ENCODE data around the gene KPNA2. TPM values are rescaled to one million over a fixed set of nuclear protein-coding genes. Genes with fewer than 3 reads are reported as not detected.

The KPNA2 gene
- total and polyA plus RNA-seq, 9 of the 15 experiments (the other 6 are each of a cell fraction or from before 2014, with no cell fraction given), result 132 to 984 (median 241) TPM

DNA sequence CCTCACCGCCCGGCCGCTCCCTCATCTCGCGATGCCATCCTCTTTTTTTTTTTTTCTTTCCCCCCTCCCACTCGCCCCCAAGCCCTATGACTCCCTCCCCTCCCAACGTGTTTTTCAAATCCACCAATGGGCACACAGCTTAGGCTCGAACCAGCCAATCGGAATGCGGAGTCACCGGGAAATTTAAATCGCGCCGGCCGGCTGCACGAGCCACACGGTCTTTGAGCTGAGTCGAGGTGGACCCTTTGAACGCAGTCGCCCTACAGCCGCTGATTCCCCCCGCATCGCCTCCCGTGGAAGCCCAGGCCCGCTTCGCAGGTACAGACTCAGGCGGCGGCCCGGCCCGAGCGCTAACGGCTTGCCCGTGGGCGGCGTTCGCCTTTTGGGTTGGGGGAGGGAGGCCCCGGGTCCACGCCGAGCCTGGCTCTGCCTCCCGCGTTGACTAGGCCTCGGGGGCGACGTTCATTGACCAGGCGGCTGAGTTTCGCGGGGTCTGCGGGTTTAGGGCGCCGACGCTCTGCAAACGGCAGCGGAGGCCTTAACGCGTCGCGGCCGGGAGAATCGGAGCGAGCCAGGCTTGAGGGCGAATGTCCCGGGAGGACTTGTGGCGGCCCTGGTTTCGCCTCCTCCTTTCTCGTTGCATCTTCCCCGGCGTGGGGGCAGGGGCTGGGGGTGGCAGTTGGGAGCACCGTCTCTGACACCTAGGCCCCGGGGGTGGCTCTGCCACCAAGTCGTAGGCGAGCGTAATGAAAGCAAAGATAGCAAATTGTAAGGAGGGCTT, at the start of gene KPNA2 (continued):
- TF ChIP-seq RBBP5 (IDR thresholded peaks at IDR 0.05; ENCODE audit: borderline replicate concordance, insufficient read depth, low read length, poor library complexity, severe bottlenecking) (peak; percentile 91), TAF7 (tag; IDR thresholded peaks at IDR 0.05) (peak; percentile 72), MBD2 (IDR thresholded peaks at IDR 0.05; ENCODE audit: borderline replicate concordance, low read depth) (peak; percentile 86), RBM22 (IDR thresholded peaks at IDR 0.05; ENCODE audit: low read depth, low read length, poor library complexity, severe bottlenecking) (peak; percentile 98), FOXJ2 (tag; IDR thresholded peaks at IDR 0.05) (no peak), ZNF143 (CRISPR knock-in tag; IDR thresholded peaks at IDR 0.05) (peak; percentile 56), SMARCE1 (IDR thresholded peaks at IDR 0.05) (0 out of 2 replicates have a peak, but pooled peaks have one; percentile 29), TEAD1 (CRISPR knock-in tag; IDR thresholded peaks at IDR 0.05) (peak in 1 of 2 experiments; percentile 90; a peak in 2 of 4 replicates), PYGO2 (tag; IDR thresholded peaks at IDR 0.05) (no peak), ZC3H4 (CRISPR knock-in tag; IDR thresholded peaks at IDR 0.05; ENCODE audit: borderline replicate concordance) (0 out of 2 replicates have a peak, but pooled peaks have one; percentile 13), ZNF24 (IDR thresholded peaks at IDR 0.05) (no peak), ASH1L (IDR thresholded peaks at IDR 0.05; ENCODE audit: borderline replicate concordance, low read depth, partially characterized antibody) (peak; percentile 86)
- TF ChIP-seq, protein P1, sequence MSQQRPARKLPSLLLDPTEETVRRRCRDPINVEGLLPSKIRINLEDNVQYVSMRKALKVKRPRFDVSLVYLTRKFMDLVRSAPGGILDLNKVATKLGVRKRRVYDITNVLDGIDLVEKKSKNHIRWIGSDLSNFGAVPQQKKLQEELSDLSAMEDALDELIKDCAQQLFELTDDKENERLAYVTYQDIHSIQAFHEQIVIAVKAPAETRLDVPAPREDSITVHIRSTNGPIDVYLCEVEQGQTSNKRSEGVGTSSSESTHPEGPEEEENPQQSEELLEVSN (IDR thresholded peaks at IDR 0.05; ENCODE audit: borderline replicate concordance in 1 of 2, extremely low read depth in 1 of 2, insufficient read depth in 1 of 2, insufficient read length in 1 of 2, low read depth in 1 of 2, low read length in 1 of 2, poor library complexity in 1 of 2, severe bottlenecking in 1 of 2), result peak in 1 of 2 experiments; percentile 45
- TF ChIP-seq, protein P2, sequence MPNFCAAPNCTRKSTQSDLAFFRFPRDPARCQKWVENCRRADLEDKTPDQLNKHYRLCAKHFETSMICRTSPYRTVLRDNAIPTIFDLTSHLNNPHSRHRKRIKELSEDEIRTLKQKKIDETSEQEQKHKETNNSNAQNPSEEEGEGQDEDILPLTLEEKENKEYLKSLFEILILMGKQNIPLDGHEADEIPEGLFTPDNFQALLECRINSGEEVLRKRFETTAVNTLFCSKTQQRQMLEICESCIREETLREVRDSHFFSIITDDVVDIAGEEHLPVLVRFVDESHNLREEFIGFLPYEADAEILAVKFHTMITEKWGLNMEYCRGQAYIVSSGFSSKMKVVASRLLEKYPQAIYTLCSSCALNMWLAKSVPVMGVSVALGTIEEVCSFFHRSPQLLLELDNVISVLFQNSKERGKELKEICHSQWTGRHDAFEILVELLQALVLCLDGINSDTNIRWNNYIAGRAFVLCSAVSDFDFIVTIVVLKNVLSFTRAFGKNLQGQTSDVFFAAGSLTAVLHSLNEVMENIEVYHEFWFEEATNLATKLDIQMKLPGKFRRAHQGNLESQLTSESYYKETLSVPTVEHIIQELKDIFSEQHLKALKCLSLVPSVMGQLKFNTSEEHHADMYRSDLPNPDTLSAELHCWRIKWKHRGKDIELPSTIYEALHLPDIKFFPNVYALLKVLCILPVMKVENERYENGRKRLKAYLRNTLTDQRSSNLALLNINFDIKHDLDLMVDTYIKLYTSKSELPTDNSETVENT (CRISPR knock-in tag; IDR thresholded peaks at IDR 0.05), result peak; percentile 27; the same call in 1 of the 2 replicates
- TF ChIP-seq, protein P3, sequence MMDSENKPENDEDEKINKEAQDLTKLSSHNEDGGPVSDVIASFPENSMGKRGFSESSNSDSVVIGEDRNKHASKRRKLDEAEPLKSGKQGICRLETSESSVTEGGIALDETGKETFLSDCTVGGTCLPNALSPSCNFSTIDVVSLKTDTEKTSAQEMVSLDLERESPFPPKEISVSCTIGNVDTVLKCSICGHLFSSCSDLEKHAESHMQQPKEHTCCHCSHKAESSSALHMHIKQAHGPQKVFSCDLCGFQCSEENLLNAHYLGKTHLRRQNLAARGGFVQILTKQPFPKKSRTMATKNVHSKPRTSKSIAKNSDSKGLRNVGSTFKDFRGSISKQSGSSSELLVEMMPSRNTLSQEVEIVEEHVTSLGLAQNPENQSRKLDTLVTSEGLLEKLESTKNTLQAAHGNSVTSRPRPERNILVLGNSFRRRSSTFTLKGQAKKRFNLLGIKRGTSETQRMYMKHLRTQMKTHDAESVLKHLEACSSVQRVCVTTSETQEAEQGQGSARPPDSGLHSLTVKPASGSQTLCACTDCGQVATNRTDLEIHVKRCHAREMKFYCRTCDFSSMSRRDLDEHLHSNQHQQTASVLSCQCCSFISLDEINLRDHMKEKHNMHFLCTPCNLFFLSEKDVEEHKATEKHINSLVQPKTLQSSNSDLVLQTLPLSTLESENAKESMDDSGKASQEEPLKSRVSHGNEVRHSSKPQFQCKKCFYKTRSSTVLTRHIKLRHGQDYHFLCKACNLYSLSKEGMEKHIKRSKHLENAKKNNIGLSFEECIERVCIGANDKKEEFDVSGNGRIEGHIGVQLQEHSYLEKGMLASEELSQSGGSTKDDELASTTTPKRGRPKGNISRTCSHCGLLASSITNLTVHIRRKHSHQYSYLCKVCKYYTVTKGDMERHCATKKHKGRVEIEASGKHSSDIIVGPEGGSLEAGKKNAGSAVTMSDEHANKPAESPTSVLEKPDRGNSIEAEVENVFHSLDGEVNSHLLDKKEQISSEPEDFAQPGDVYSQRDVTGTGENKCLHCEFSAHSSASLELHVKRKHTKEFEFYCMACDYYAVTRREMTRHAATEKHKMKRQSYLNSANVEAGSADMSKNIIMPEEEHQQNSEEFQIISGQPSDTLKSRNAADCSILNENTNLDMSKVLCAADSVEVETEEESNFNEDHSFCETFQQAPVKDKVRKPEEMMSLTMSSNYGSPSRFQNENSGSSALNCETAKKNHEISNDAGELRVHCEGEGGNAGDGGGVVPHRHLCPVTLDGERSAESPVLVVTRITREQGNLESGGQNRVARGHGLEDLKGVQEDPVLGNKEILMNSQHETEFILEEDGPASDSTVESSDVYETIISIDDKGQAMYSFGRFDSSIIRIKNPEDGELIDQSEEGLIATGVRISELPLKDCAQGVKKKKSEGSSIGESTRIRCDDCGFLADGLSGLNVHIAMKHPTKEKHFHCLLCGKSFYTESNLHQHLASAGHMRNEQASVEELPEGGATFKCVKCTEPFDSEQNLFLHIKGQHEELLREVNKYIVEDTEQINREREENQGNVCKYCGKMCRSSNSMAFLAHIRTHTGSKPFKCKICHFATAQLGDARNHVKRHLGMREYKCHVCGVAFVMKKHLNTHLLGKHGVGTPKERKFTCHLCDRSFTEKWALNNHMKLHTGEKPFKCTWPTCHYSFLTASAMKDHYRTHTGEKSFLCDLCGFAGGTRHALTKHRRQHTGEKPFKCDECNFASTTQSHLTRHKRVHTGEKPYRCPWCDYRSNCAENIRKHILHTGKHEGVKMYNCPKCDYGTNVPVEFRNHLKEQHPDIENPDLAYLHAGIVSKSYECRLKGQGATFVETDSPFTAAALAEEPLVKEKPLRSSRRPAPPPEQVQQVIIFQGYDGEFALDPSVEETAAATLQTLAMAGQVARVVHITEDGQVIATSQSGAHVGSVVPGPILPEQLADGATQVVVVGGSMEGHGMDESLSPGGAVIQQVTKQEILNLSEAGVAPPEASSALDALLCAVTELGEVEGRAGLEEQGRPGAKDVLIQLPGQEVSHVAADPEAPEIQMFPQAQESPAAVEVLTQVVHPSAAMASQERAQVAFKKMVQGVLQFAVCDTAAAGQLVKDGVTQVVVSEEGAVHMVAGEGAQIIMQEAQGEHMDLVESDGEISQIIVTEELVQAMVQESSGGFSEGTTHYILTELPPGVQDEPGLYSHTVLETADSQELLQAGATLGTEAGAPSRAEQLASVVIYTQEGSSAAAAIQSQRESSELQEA (IDR thresholded peaks at IDR 0.05; ENCODE audit: low read depth), result no peak

All from K562 (cell line).